ENCODE measurements around the gene AVPI1.
A peak's percentile ranks its signal among the peaks of the same experiment; 100 is the strongest.

Gene AVPI1

GRCh38 chr10:97729014-97729413, 42.0 kb upstream of the AVPI1 start:
- no peak overlapping the region for H3K4me3 ChIP-seq (ENCODE audit: control insufficient read depth in 1 of 7, extremely low read depth in 1 of 7, insufficient read depth in 4 of 7, low read depth in 2 of 7, low read length in 6 of 7)
- CTCF ChIA-PET: interaction anchor here (5.5 to 21.5 kb wide), 2 partner anchors 18 to 52 kb away, joined by 58 to 623 read pairs; partner anchors contain the start of gene MARVELD1

GRCh38 chr10:97726636-97727178, 39.7 kb upstream of the AVPI1 start:
- H3K4me3 ChIP-seq (ENCODE audit: control insufficient read depth in 1 of 7, extremely low read depth in 1 of 7, insufficient read depth in 4 of 7, low read depth in 2 of 7, low read length in 6 of 7): no peak overlapping the region
- H3K4me1 ChIP-seq (ENCODE audit: control extremely low read depth in 1 of 4, control insufficient read depth in 4 of 4, insufficient read depth in 4 of 4, low read length in 3 of 4): no peaks in the 10 kb centered on the region
- H3K27ac ChIP-seq (ENCODE audit: insufficient read depth in 1 of 2, low read depth in 1 of 2, low read length in 2 of 2, poor library complexity in 1 of 2, severe bottlenecking in 2 of 2): no peak overlapping the region
- WGBS (ENCODE audit: insufficient coverage): 91% methylated on average over 6 of the region's 8 CpGs
- ChIA-PET POLR2A (no interaction called here), CTCF (interaction anchor here (0.6 to 21.5 kb wide), 5 partner anchors 9 to 480 kb away, joined by 3 to 623 read pairs (median 3); partner anchors contain the start of gene MARVELD1)
- no peaks in the 10 kb centered on the region for H3K9me3 ChIP-seq (ENCODE audit: control extremely low read depth in 1 of 5, control insufficient read depth in 4 of 5, insufficient read depth in 2 of 5, low read depth in 1 of 5, low read length in 4 of 5)
- DNase-seq: peak in 1 of 3 donors; percentile 7
- no peaks in the 10 kb centered on the region for H3K36me3 ChIP-seq (ENCODE audit: control insufficient read depth in 4 of 4, insufficient read depth in 4 of 4, low read length in 3 of 4)
- no peaks in the 10 kb centered on the region for H3K27me3 ChIP-seq (replicated peaks in 2 of 5; ENCODE audit: control insufficient read depth in 4 of 5, insufficient read depth in 5 of 5, low read length in 4 of 5)

More at GRCh38 chr10:97729014-97729413, 42.0 kb upstream of the AVPI1 start:
- no peak overlapping the region for H3K27ac ChIP-seq (ENCODE audit: insufficient read depth in 1 of 2, low read depth in 1 of 2, low read length in 2 of 2, poor library complexity in 1 of 2, severe bottlenecking in 2 of 2)
- POLR2A ChIA-PET: no interaction called here
- 82% methylated on average over 1 of the region's 5 CpGs for WGBS (ENCODE audit: insufficient coverage)
- H3K9me3 ChIP-seq (ENCODE audit: control extremely low read depth in 1 of 5, control insufficient read depth in 4 of 5, insufficient read depth in 2 of 5, low read depth in 1 of 5, low read length in 4 of 5): no peaks in the 10 kb centered on the region
- no peaks in the 10 kb centered on the region for H3K36me3 ChIP-seq (ENCODE audit: control insufficient read depth in 4 of 4, insufficient read depth in 4 of 4, low read length in 3 of 4)
- no peaks in the 10 kb centered on the region for H3K27me3 ChIP-seq (replicated peaks in 2 of 5; ENCODE audit: control insufficient read depth in 4 of 5, insufficient read depth in 5 of 5, low read length in 4 of 5)
- DNase-seq: no peak
- no peaks in the 10 kb centered on the region for H3K4me1 ChIP-seq (ENCODE audit: control extremely low read depth in 1 of 4, control insufficient read depth in 4 of 4, insufficient read depth in 4 of 4, low read length in 3 of 4)

- Histone ChIP-seq H3K9me3 (ENCODE audit: control extremely low read depth in 1 of 5, control insufficient read depth in 4 of 5, insufficient read depth in 2 of 5, low read depth in 1 of 5, low read length in 4 of 5) (no peaks in the 10 kb centered on the region), H3K4me1 (ENCODE audit: control extremely low read depth in 1 of 4, control insufficient read depth in 4 of 4, insufficient read depth in 4 of 4, low read length in 3 of 4) (no peaks in the 10 kb centered on the region), H3K36me3 (ENCODE audit: control insufficient read depth in 4 of 4, insufficient read depth in 4 of 4, low read length in 3 of 4) (no peaks in the 10 kb centered on the region), H3K4me3 (ENCODE audit: control insufficient read depth in 1 of 7, extremely low read depth in 1 of 7, insufficient read depth in 4 of 7, low read depth in 2 of 7, low read length in 6 of 7) (no peak overlapping the region), H3K27ac (ENCODE audit: insufficient read depth in 1 of 2, low read depth in 1 of 2, low read length in 2 of 2, poor library complexity in 1 of 2, severe bottlenecking in 2 of 2) (no peak overlapping the region), H3K27me3 (replicated peaks in 2 of 5; ENCODE audit: control insufficient read depth in 4 of 5, insufficient read depth in 5 of 5, low read length in 4 of 5) (no peaks in the 10 kb centered on the region)
- no peak for DNase-seq
- POLR2A ChIA-PET: no interaction called here
- CTCF ChIA-PET: interaction anchor here (0.7 to 21.5 kb wide), 6 partner anchors 9 to 144 kb away, joined by 3 to 623 read pairs (median 9); partner anchors contain the start of genes MARVELD1 and ZFYVE27
- 97% methylated on average over 5 of the region's 5 CpGs for WGBS (ENCODE audit: insufficient coverage)
Observed at GRCh38 chr10:97724341-97724941, 37.4 kb upstream of the AVPI1 start.

- Histone ChIP-seq H3K27me3 (replicated peaks in 2 of 5; ENCODE audit: control insufficient read depth in 4 of 5, insufficient read depth in 5 of 5, low read length in 4 of 5) (no peaks in the 10 kb centered on the region), H3K27ac (ENCODE audit: insufficient read depth in 1 of 2, low read depth in 1 of 2, low read length in 2 of 2, poor library complexity in 1 of 2, severe bottlenecking in 2 of 2) (no peak overlapping the region), H3K4me1 (ENCODE audit: control extremely low read depth in 1 of 4, control insufficient read depth in 4 of 4, insufficient read depth in 4 of 4, low read length in 3 of 4) (peaks cover 0 to 7% (median 5%) of the 10 kb centered on the region in 4 experiments), H3K9me3 (ENCODE audit: control extremely low read depth in 1 of 5, control insufficient read depth in 4 of 5, insufficient read depth in 2 of 5, low read depth in 1 of 5, low read length in 4 of 5) (no peaks in the 10 kb centered on the region), H3K36me3 (ENCODE audit: control insufficient read depth in 4 of 4, insufficient read depth in 4 of 4, low read length in 3 of 4) (peaks cover 0 to 6% (median 0%) of the 10 kb centered on the region in 4 experiments), H3K4me3 (ENCODE audit: control insufficient read depth in 1 of 7, extremely low read depth in 1 of 7, insufficient read depth in 4 of 7, low read depth in 2 of 7, low read length in 6 of 7) (no peak overlapping the region)
- WGBS (ENCODE audit: insufficient coverage): 93% methylated on average over 3 of the region's 3 CpGs
- no peak for DNase-seq
- ChIA-PET CTCF (interaction anchor here (0.8 to 21.5 kb wide), 5 partner anchors 8 to 46 kb away, joined by 3 to 623 read pairs (median 11); partner anchors contain the start of gene MARVELD1), POLR2A (no interaction called here)
Observed at GRCh38 chr10:97723001-97723400, 36.0 kb upstream of the AVPI1 start.

- CTCF ChIA-PET: interaction anchor here (0.8 to 21.7 kb wide), 5 partner anchors 5 to 45 kb away, joined by 3 to 623 read pairs (median 24); partner anchors contain the start of genes MARVELD1 and ZFYVE27
- no peaks in the 10 kb centered on the region for H3K9me3 ChIP-seq (ENCODE audit: control extremely low read depth in 1 of 5, control insufficient read depth in 4 of 5, insufficient read depth in 2 of 5, low read depth in 1 of 5, low read length in 4 of 5)
Observed at GRCh38 chr10:97721871-97722780, 35.1 kb upstream of the AVPI1 start.

GRCh38 chr10:97719602-97720001, 32.6 kb upstream of the AVPI1 start:
- Histone ChIP-seq H3K27me3 (replicated peaks in 2 of 5; ENCODE audit: control insufficient read depth in 4 of 5, insufficient read depth in 5 of 5, low read length in 4 of 5) (no peaks in the 10 kb centered on the region), H3K36me3 (ENCODE audit: control insufficient read depth in 4 of 4, insufficient read depth in 4 of 4, low read length in 3 of 4) (peaks cover 0 to 16% (median 9%) of the 10 kb centered on the region in 4 experiments), H3K9me3 (ENCODE audit: control extremely low read depth in 1 of 5, control insufficient read depth in 4 of 5, insufficient read depth in 2 of 5, low read depth in 1 of 5, low read length in 4 of 5) (no peaks in the 10 kb centered on the region), H3K27ac (ENCODE audit: insufficient read depth in 1 of 2, low read depth in 1 of 2, low read length in 2 of 2, poor library complexity in 1 of 2, severe bottlenecking in 2 of 2) (no peak overlapping the region), H3K4me1 (ENCODE audit: control extremely low read depth in 1 of 4, control insufficient read depth in 4 of 4, insufficient read depth in 4 of 4, low read length in 3 of 4) (peaks cover 0 to 19% (median 18%) of the 10 kb centered on the region in 4 experiments), H3K4me3 (ENCODE audit: control insufficient read depth in 1 of 7, extremely low read depth in 1 of 7, insufficient read depth in 4 of 7, low read depth in 2 of 7, low read length in 6 of 7) (no peak overlapping the region)
- no peak for DNase-seq
- POLR2A ChIA-PET: no interaction called here
- CTCF ChIA-PET: interaction anchor here (21.5 to 21.7 kb wide), 2 partner anchors 7 to 8 kb away, joined by 623 read pairs; partner anchors contain the start of genes MARVELD1 and ZFYVE27
- WGBS (ENCODE audit: insufficient coverage): 90% methylated on average over 1 of the region's 2 CpGs

More at GRCh38 chr10:97721871-97722780, 35.1 kb upstream of the AVPI1 start:
- no peak for DNase-seq
- peaks cover 0 to 14% (median 6%) of the 10 kb centered on the region in 4 experiments for H3K36me3 ChIP-seq (ENCODE audit: control insufficient read depth in 4 of 4, insufficient read depth in 4 of 4, low read length in 3 of 4)
- POLR2A ChIA-PET: no interaction called here
- H3K4me3 ChIP-seq (ENCODE audit: control insufficient read depth in 1 of 7, extremely low read depth in 1 of 7, insufficient read depth in 4 of 7, low read depth in 2 of 7, low read length in 6 of 7): no peak overlapping the region
- WGBS (ENCODE audit: insufficient coverage): 85% methylated on average over 8 of the region's 12 CpGs
- H3K27ac ChIP-seq (ENCODE audit: insufficient read depth in 1 of 2, low read depth in 1 of 2, low read length in 2 of 2, poor library complexity in 1 of 2, severe bottlenecking in 2 of 2): no peak overlapping the region
- no peaks in the 10 kb centered on the region for H3K27me3 ChIP-seq (replicated peaks in 2 of 5; ENCODE audit: control insufficient read depth in 4 of 5, insufficient read depth in 5 of 5, low read length in 4 of 5)
- H3K4me1 ChIP-seq (ENCODE audit: control extremely low read depth in 1 of 4, control insufficient read depth in 4 of 4, insufficient read depth in 4 of 4, low read length in 3 of 4): peaks cover 0 to 13% (median 7%) of the 10 kb centered on the region in 4 experiments

Data from common myeloid progenitor, CD34-positive (primary cell).